NT2/D1 (cell line): Measurements from ENCODE around the gene CFAP300.

Source experiments
- DNase-seq: peaks from one replicate; pipeline ENCODE4 v3.0.0-alpha.2; 2011; ENCODE audit warnings: low read depth, low spot score
- H3K27me3 ChIP-seq: 2 replicates; pipeline ENCODE4 v1.6.0; 2011; ENCODE audit warnings: mild to moderate bottlenecking; ENCODE audit not compliant: insufficient read length, insufficient read depth
- H3K36me3 ChIP-seq: 2 replicates; pipeline ENCODE4 v1.6.1; 2011; ENCODE audit warnings: mild to moderate bottlenecking, low read length, mixed read lengths; ENCODE audit not compliant: insufficient read depth, insufficient read length
- H3K4me1 ChIP-seq: 2 replicates; pipeline ENCODE4 v1.5.1; 2011; ENCODE audit not compliant: insufficient read depth, insufficient read length
- H3K4me3 ChIP-seq: 2 replicates; pipeline ENCODE4 v1.5.1; 2011; ENCODE audit warnings: low read depth; ENCODE audit not compliant: insufficient read length
- H3K9ac ChIP-seq: 2 replicates; pipeline ENCODE4 v1.6.0; 2011; ENCODE audit warnings: low read depth; ENCODE audit not compliant: insufficient read length
- H3K9me3 ChIP-seq: 2 replicates; pipeline ENCODE4 v1.5.1; 2011; ENCODE audit warnings: mild to moderate bottlenecking, low read length; ENCODE audit not compliant: insufficient read depth
- SUZ12 ChIP-seq: IDR thresholded peaks from 2 replicates; pipeline ENCODE4 v1.6.1; 2011; ENCODE audit not compliant: insufficient read length, insufficient read depth; ENCODE audit errors: extremely low read depth
- YY1 ChIP-seq: IDR thresholded peaks from 2 replicates; pipeline ENCODE4 v1.6.1; 2011; ENCODE audit not compliant: insufficient read length, insufficient read depth
- ZNF274 ChIP-seq: IDR thresholded peaks from 2 replicates; pipeline ENCODE4 v1.6.1; 2011; ENCODE audit warnings: mild to moderate bottlenecking, low read depth, low read length

Gene CFAP300

DNA sequence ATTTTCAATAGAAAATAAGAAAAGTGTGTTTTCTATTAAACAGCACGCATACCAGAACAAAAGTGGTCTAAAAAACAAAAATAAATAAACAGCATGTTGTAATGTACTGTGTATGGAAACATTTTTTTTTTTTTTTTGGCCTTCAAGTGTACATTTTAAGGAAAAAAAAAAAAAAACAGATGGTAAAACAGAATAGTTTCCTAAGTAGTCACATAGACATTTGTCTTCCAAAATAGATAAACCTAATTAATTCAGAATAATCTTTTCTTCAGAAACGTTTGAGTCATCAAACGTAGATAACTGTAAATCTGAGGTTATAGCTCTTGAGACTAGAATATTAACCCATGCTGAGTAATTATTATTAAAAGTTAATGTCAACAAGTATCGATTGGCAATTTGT is 396 bp upstream of the CFAP300 start:
- no peaks in the 10 kb centered on the region for H3K9me3 ChIP-seq
- no peak overlapping the region for H3K4me3 ChIP-seq
- no peaks in the 10 kb centered on the region for H3K36me3 ChIP-seq
- no peak overlapping the region for H3K9ac ChIP-seq
- no peak for DNase-seq
- TF ChIP-seq YY1: no peak
- TF ChIP-seq SUZ12: no peak
- TF ChIP-seq ZNF274: no peak
- H3K27me3 ChIP-seq: no peaks in the 10 kb centered on the region
- H3K4me1 ChIP-seq: no peaks in the 10 kb centered on the region

DNA sequence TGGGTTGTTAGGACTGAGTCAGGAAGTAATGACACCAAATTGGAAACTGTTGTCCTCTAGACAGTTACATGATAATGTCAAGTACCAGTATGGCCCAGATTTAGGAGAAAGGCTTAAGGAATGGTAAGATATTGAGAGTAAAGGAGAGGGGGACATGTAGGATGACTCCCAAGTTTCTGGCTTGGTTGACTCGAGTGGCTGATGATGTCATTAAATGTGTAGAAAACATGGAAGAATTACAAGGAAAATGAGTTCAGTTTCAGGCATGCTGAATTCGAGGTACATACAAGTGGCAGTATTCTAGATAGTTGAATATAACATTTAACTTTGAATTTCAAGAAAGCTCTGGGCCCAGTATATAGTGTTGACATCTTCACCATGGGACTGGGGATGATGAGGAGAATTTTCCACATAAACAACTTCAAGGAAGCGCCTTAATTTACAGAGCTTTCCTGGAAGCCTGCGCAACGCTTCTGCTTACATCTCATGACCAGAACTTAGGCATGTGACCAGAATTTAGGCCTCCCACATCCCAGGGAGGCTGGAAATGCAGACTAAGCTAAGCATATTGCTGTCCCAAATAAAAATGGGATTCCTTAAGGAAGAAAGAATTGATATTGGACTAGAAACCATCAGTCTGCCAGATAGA is 3.8 kb downstream of the CFAP300 start:
- Histone ChIP-seq H3K9me3 (no peaks in the 10 kb centered on the region), H3K27me3 (no peaks in the 10 kb centered on the region), H3K4me3 (no peak overlapping the region), H3K36me3 (no peaks in the 10 kb centered on the region), H3K9ac (no peak overlapping the region), H3K4me1 (no peaks in the 10 kb centered on the region)
- no peak for DNase-seq
- TF ChIP-seq SUZ12 (no peak), YY1 (no peak), ZNF274 (no peak)

DNA sequence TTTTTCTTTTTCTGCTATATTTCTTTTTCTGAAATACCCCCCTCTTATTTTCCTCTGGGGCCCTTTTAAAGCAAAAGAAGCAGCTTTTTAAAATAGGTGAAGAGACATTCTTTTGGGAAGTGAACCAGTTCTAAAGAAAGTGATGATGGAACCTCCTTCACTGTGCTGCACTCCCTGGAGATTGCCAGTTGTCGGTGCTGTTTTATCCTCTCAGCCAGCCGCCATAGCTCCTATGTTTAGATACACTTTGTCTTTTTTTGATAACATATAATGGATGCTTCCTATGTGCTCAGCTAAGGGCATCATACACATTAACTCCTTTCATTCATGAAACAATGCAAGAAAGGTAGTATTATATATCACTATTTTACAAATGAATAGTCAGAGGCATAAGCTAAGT is 14.0 kb downstream of the CFAP300 start:
- Histone ChIP-seq H3K4me3 (no peak overlapping the region), H3K4me1 (no peaks in the 10 kb centered on the region), H3K9me3 (no peaks in the 10 kb centered on the region), H3K36me3 (no peaks in the 10 kb centered on the region), H3K9ac (no peak overlapping the region), H3K27me3 (no peaks in the 10 kb centered on the region)
- no peak for DNase-seq
- TF ChIP-seq ZNF274 (no peak), YY1 (no peak), SUZ12 (no peak)

DNA sequence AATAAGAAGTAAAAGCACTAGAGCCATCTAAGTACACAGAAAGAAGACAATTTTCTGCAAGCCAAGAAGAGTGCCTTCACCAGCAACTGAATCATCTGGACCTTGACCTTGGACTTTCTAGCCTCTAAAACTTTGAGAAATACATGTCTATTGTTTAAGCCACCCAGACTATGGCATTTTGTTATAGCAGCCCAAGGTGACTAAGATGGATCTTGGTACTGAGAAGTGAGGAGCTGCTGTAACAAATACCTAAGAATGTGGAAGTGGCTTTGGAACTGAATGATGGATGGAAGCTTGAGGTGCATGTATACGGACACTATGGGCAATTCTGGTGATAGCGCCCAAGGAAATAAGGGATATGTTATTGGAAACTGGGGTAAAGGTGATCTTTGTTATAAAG is 14.9 kb downstream of the CFAP300 start:
- no peaks in the 10 kb centered on the region for H3K4me1 ChIP-seq
- DNase-seq: no peak
- no peaks in the 10 kb centered on the region for H3K9me3 ChIP-seq
- H3K4me3 ChIP-seq: no peak overlapping the region
- TF ChIP-seq ZNF274 (no peak), SUZ12 (no peak), YY1 (no peak)
- no peaks in the 10 kb centered on the region for H3K27me3 ChIP-seq
- no peaks in the 10 kb centered on the region for H3K36me3 ChIP-seq
- H3K9ac ChIP-seq: no peak overlapping the region

DNA sequence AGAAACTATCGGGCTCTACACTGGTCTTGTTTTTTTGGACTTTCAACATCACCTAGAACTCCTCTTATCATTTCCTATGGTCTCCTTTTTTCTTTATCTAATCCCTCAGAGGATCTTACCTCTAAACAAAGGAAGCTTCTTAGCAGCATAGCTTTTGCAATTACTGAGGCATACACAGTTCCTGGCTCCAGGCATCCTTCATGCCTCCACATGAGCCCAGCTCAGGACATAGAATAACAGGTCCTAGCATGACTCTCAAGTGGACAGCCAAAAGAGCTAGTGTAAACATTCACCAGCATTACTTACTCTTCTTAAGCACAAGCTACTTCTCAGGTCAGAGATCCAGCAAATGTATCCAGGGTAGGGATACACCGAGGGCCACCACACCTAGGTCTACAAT is 17.1 kb downstream of the CFAP300 start:
- H3K9ac ChIP-seq: no peak overlapping the region
- TF ChIP-seq ZNF274: no peak
- TF ChIP-seq YY1: no peak
- no peak for TF ChIP-seq SUZ12

DNA sequence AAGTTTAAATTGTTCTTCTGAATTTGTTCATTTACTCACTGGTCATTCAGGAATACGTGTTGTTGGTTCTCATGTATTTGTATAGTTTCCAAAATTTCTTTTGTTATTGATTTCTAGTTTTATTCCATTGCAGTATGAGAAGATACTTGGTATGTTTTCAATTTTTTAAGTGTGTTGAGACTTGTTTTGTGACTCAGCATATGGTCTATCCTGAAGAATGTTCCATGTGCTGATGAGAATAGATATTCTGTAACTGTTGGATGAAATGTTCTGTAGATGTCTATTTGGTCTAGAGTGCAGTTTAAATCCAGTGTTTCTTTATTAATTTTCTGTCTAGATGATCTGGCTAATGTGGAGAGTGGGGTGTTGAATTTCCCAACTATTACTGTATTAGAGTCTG is 23.5 kb downstream of the CFAP300 start:
- no peak overlapping the region for H3K4me3 ChIP-seq

More for the DNA sequence above, 17.1 kb downstream of the CFAP300 start:
- Histone ChIP-seq H3K4me1 (no peaks in the 10 kb centered on the region), H3K27me3 (no peaks in the 10 kb centered on the region), H3K9me3 (no peaks in the 10 kb centered on the region), H3K36me3 (no peaks in the 10 kb centered on the region), H3K4me3 (no peak overlapping the region)
- DNase-seq: no peak

DNA sequence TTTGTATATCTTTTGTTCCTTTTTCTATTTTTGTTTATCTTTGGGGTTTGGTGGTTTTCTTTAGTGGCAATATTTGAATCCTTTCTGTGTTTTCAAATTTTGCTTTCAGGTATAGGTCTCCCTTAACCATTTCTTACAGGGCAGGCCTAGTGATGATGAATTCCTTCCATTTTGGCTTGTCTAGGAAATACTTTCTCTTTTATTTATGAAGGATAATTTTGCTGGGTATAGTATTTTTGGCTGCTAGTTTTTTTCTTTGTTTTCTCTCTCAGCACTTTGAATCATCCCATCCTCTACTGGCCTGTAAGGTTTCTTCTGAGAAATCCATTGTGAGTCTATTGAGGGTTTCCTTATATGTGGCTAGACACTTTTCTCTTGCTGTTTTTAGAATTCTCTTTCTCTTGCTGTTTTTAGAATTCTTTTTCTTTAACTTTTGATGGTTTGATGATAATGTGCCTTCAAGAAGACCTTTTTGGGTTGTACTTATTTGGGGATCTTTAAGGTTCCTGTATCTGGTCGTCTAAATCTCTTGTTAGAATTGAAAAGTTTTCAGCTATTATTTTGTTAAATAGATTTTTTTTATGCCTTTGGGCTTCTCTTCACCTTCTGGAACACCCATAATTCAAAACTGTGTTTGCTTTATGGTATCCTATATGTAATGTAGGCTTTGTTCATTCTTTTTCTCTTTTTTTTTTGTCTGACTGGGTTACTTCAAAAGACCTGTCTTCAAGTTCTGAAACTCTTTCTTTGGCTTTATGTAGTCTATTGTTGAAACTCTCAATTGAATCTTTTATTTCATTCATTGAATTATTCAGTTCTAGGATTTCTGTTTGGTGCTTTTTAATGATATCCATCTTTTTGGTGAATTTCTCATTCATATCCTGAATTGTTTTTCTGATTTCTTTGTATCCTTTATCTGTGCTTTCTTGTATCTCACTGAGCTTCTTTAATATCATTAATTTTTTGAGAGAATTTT is 24.5 kb downstream of the CFAP300 start:
- no peaks in the 10 kb centered on the region for H3K4me1 ChIP-seq
- peaks cover 14% of the 10 kb centered on the region for H3K9me3 ChIP-seq
- no peak overlapping the region for H3K4me3 ChIP-seq
- no peak overlapping the region for H3K9ac ChIP-seq
- H3K27me3 ChIP-seq: no peaks in the 10 kb centered on the region
- H3K36me3 ChIP-seq: no peaks in the 10 kb centered on the region
- no peak for DNase-seq
- TF ChIP-seq YY1: no peak
- TF ChIP-seq ZNF274: no peak
- no peak for TF ChIP-seq SUZ12

More for the DNA sequence above, 23.5 kb downstream of the CFAP300 start:
- H3K4me1 ChIP-seq: no peaks in the 10 kb centered on the region
- peaks cover 14% of the 10 kb centered on the region for H3K9me3 ChIP-seq
- H3K27me3 ChIP-seq: no peaks in the 10 kb centered on the region
- DNase-seq: no peak
- TF ChIP-seq ZNF274: no peak
- no peak overlapping the region for H3K9ac ChIP-seq
- no peaks in the 10 kb centered on the region for H3K36me3 ChIP-seq
